Measurements from ENCODE around the gene AGPAT4.
"Not testable (repeated sequence)": the region's sequence is repeated elsewhere in the genome, so short reads cannot be mapped to it uniquely, and the experiment has no call there.

The AGPAT4 gene

DNA sequence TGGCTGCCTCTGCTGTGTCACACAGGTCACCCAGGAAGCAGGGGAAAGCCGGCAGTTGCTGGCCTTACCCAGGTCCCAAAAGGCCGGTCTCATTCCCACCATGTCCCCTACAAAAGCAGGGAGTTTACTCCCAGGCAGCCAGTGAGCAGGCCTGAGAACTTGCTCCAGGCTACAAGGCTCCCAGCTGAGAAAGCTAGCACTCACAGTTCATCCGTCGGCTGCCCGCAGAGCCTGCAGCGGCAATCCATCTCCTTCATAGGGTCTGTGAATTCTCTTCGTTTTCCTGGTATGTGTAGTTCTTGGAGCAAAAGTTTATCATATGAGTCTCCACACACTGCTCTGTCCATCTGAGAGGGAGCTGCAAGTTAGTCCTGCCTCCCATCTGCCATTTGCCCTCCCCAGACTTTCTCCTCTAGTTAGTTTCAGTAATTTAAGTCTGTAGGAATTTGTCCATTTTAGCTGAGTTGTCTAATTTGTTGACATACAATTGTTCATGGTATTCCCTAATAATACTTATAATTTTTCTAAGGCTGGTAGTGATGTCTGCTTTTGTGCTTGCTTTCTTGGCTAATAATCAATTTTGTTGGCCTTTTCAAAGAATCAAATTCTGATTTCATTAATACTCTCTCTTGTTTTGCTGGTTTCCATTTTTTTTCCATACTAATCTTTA, 146.7 kb downstream of the AGPAT4 start:
- Histone ChIP-seq H3K9ac (ENCODE audit: low read length) (no peak overlapping the region), H3K79me2 (ENCODE audit: insufficient read depth, low read length) (no peaks in the 10 kb centered on the region), H3K36me3 (ENCODE audit: insufficient read depth, low read length) (no peaks in the 10 kb centered on the region), H3K27me3 (ENCODE audit: insufficient read depth, low read length) (no peaks in the 10 kb centered on the region), H3K4me1 (ENCODE audit: insufficient read depth, low read length, severe bottlenecking) (no peaks in the 10 kb centered on the region), H3K9me2 (ENCODE audit: low read depth, low read length) (no peaks in the 10 kb centered on the region), H4K20me1 (ENCODE audit: insufficient read depth, low read length) (no peaks in the 10 kb centered on the region), H3F3A (ENCODE audit: insufficient read depth, low read length) (no peaks in the 10 kb centered on the region), H3K27ac (ENCODE audit: low read depth, low read length, poor library complexity, severe bottlenecking) (no peak overlapping the region), H2AFZ (ENCODE audit: low read length) (no peak overlapping the region), H3K9me3 (ENCODE audit: low read length) (no peaks in the 10 kb centered on the region), H3K4me2 (ENCODE audit: low read length) (no peak overlapping the region), H3K4me3 (ENCODE audit: low read depth, low read length, poor library complexity, severe bottlenecking) (no peak overlapping the region)
- TF ChIP-seq EZH2 (IDR thresholded peaks at IDR 0.05; ENCODE audit: borderline replicate concordance, low read length) = no peak
- no peak for TF ChIP-seq CTCF (IDR thresholded peaks at IDR 0.05; ENCODE audit: low read length)

GRCh38 chr6:161125591-161125990, 148.3 kb downstream of the AGPAT4 start:
- no peak for TF ChIP-seq EZH2 (IDR thresholded peaks at IDR 0.05; ENCODE audit: borderline replicate concordance, low read length)
- no peak for TF ChIP-seq CTCF (IDR thresholded peaks at IDR 0.05; ENCODE audit: low read length)
- Histone ChIP-seq H3K36me3 (ENCODE audit: insufficient read depth, low read length) (0 out of 2 replicates have a peak, but pooled peaks cover 1% of the 10 kb centered on the region), H4K20me1 (ENCODE audit: insufficient read depth, low read length) (no peaks in the 10 kb centered on the region), H3K9ac (ENCODE audit: low read length) (no peak overlapping the region), H3K27me3 (ENCODE audit: insufficient read depth, low read length) (no peaks in the 10 kb centered on the region), H3K27ac (ENCODE audit: low read depth, low read length, poor library complexity, severe bottlenecking) (no peak overlapping the region), H3K9me3 (ENCODE audit: low read length) (no peaks in the 10 kb centered on the region), H3K4me2 (ENCODE audit: low read length) (no peak overlapping the region), H3K4me1 (ENCODE audit: insufficient read depth, low read length, severe bottlenecking) (no peaks in the 10 kb centered on the region), H3K4me3 (ENCODE audit: low read depth, low read length, poor library complexity, severe bottlenecking) (no peak overlapping the region), H3K9me2 (ENCODE audit: low read depth, low read length) (no peaks in the 10 kb centered on the region), H3K79me2 (ENCODE audit: insufficient read depth, low read length) (no peaks in the 10 kb centered on the region), H2AFZ (ENCODE audit: low read length) (no peak overlapping the region), H3F3A (ENCODE audit: insufficient read depth, low read length) (no peaks in the 10 kb centered on the region)

DNA sequence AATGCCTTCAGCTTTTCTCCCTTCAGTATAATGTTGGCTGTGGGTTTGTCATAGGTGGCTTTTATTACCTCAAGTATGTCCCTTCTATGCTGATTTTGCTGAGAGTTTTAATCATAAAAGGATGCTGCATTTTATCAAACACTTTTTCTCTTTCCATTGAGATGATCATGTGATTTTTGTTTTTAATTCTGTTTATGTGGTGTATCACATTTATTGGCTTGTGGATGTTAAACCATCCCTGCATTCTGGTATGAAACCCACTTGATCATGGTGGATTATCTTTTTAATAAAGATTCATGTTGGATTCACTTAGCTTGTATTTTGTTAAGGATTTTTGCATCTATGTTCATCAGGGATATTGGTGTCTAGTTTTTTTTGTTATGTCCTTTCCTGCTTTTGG, 150.5 kb downstream of the AGPAT4 start:
- H3K9me2 ChIP-seq (ENCODE audit: low read depth, low read length); H3K27ac ChIP-seq (ENCODE audit: low read depth, low read length, poor library complexity, severe bottlenecking); H2AFZ ChIP-seq (ENCODE audit: low read length); H4K20me1 ChIP-seq (ENCODE audit: insufficient read depth, low read length); H3K4me1 ChIP-seq (ENCODE audit: insufficient read depth, low read length, severe bottlenecking); H3K9ac ChIP-seq (ENCODE audit: low read length); H3K27me3 ChIP-seq (ENCODE audit: insufficient read depth, low read length); H3F3A ChIP-seq (ENCODE audit: insufficient read depth, low read length); H3K4me2 ChIP-seq (ENCODE audit: low read length); H3K9me3 ChIP-seq (ENCODE audit: low read length); H3K4me3 ChIP-seq (ENCODE audit: low read depth, low read length, poor library complexity, severe bottlenecking); H3K79me2 ChIP-seq (ENCODE audit: insufficient read depth, low read length): not testable (repeated sequence)
- H3K36me3 ChIP-seq (ENCODE audit: insufficient read depth, low read length) = peaks cover 23% of the 10 kb centered on the region

GRCh38 chr6:161117942-161118341, 155.9 kb downstream of the AGPAT4 start:
- Histone ChIP-seq H3K4me1 (ENCODE audit: insufficient read depth, low read length, severe bottlenecking) (no peaks in the 10 kb centered on the region), H3K27me3 (ENCODE audit: insufficient read depth, low read length) (no peaks in the 10 kb centered on the region), H3F3A (ENCODE audit: insufficient read depth, low read length) (no peaks in the 10 kb centered on the region), H3K9ac (ENCODE audit: low read length) (no peak overlapping the region), H4K20me1 (ENCODE audit: insufficient read depth, low read length) (no peaks in the 10 kb centered on the region), H3K9me2 (ENCODE audit: low read depth, low read length) (no peaks in the 10 kb centered on the region), H3K9me3 (ENCODE audit: low read length) (no peaks in the 10 kb centered on the region), H3K4me3 (ENCODE audit: low read depth, low read length, poor library complexity, severe bottlenecking) (no peak overlapping the region), H2AFZ (ENCODE audit: low read length) (no peak overlapping the region), H3K36me3 (ENCODE audit: insufficient read depth, low read length) (peaks cover 67% of the 10 kb centered on the region), H3K79me2 (ENCODE audit: insufficient read depth, low read length) (no peaks in the 10 kb centered on the region), H3K4me2 (ENCODE audit: low read length) (no peak overlapping the region), H3K27ac (ENCODE audit: low read depth, low read length, poor library complexity, severe bottlenecking) (no peak overlapping the region)
- TF ChIP-seq CTCF (IDR thresholded peaks at IDR 0.05; ENCODE audit: low read length) (no peak), EZH2 (IDR thresholded peaks at IDR 0.05; ENCODE audit: borderline replicate concordance, low read length) (no peak)

Measured in OCI-LY1 (cell line).